Measurements from ENCODE around the gene PPP1R12A.

GRCh38 chr12:79850610-79851299 lies 84.1 kb downstream of the PPP1R12A start:
- TF ChIP-seq ETV6 (IDR thresholded peaks at IDR 0.05; ENCODE audit: borderline replicate concordance in 1 of 2, low read depth in 2 of 2, low read length in 1 of 2) (no peak), ETV6 (CRISPR knock-in tag; IDR thresholded peaks at IDR 0.05; ENCODE audit: borderline replicate concordance) (no peak), STAG1 (CRISPR knock-in tag; IDR thresholded peaks at IDR 0.05; ENCODE audit: borderline replicate concordance) (no peak), TCF7L2 (IDR thresholded peaks at IDR 0.05; ENCODE audit: low read depth, low read length) (no peak), CEBPG (CRISPR knock-in tag; IDR thresholded peaks at IDR 0.05) (no peak; the same call in 1 of the 2 replicates), CEBPG (tag; conservative IDR thresholded peaks at IDR 0.05 in 1 of 2, IDR thresholded peaks at IDR 0.05 in 1 of 2) (no peak)

Measured in K562 (cell line).